CD14-positive monocyte (primary cell): ENCODE results near the gene N4BP2. TPM values are rescaled to one million over a fixed set of nuclear protein-coding genes. Genes with fewer than 3 reads are reported as not detected.

ENCODE experiments used
- DNase-seq, 3 donors: peaks; one replicate each; pipeline ENCODE4 v3.0.0-alpha.2; 2011 to 2022
- H2AFZ ChIP-seq: 2 replicates; pipeline ENCODE4 v1.6.0; 2012; ENCODE audit warnings: mild to moderate bottlenecking, low read depth, low read length, inconsistent platforms; ENCODE audit not compliant: insufficient read depth, poor library complexity, severe bottlenecking
- H3K27ac ChIP-seq, 2 donors: 1 replicate in 1 of 2; 2 replicates in 1 of 2; pipeline ENCODE4 v1.5.1; 2012 to 2013; ENCODE audit warnings: low read length in 2 of 2, control low read depth in 1 of 2, inconsistent platforms in 1 of 2, low read depth in 1 of 2, mild to moderate bottlenecking in 1 of 2
- H3K27me3 ChIP-seq, 2 donors: one replicate each; pipeline versions ENCODE4 v1.6.0 to v1.6.1; 2011 to 2013; ENCODE audit warnings: low read length in 2 of 2; ENCODE audit not compliant: control insufficient read depth in 2 of 2, insufficient read depth in 2 of 2
- H3K36me3 ChIP-seq, 2 donors: replicated peaks in 1 of 2; 1 replicate in 1 of 2; 2 replicates in 1 of 2; pipeline versions ENCODE4 v1.5.1 to v1.6.1; 2012 to 2013; ENCODE audit warnings: low read length in 2 of 2, control low read depth in 1 of 2, inconsistent platforms in 1 of 2, mild to moderate bottlenecking in 1 of 2; ENCODE audit not compliant: insufficient read depth in 2 of 2, control insufficient read depth in 1 of 2
- H3K4me1 ChIP-seq, 2 donors: 1 replicate in 1 of 2; 2 replicates in 1 of 2; pipeline versions ENCODE4 v1.5.1 to v1.6.1; 2012 to 2013; ENCODE audit warnings: low read length in 2 of 2, control low read depth in 1 of 2, inconsistent platforms in 1 of 2, mild to moderate bottlenecking in 1 of 2, moderate library complexity in 1 of 2; ENCODE audit not compliant: insufficient read depth in 2 of 2, control insufficient read depth in 1 of 2
- H3K4me2 ChIP-seq: replicated peaks from 2 replicates; pipeline ENCODE3; 2012; ENCODE audit warnings: low read length, moderate library complexity, mild to moderate bottlenecking; ENCODE audit not compliant: poor library complexity, severe bottlenecking; ENCODE audit errors: extremely low read depth
- H3K4me3 ChIP-seq, 3 experiments: fragments of 200-600 bp in 1 of 3; sonication (generic) in 1 of 3; replicated peaks in 1 of 3; 1 replicate in 2 of 3; 2 replicates in 1 of 3; pipeline ENCODE4 v1.5.1; 2011 to 2013; ENCODE audit warnings: low read length in 3 of 3, mild to moderate bottlenecking in 3 of 3, control low read depth in 2 of 3, low read depth in 2 of 3, inconsistent platforms in 1 of 3, moderate library complexity in 1 of 3
- H3K79me2 ChIP-seq: 2 replicates; pipeline ENCODE4 v1.6.0; 2012; ENCODE audit warnings: mild to moderate bottlenecking, control low read depth, inconsistent platforms, low read length, moderate library complexity; ENCODE audit not compliant: insufficient read depth
- H3K9ac ChIP-seq: 2 replicates; pipeline ENCODE4 v1.6.0; 2017; ENCODE audit warnings: low read length, mild to moderate bottlenecking; ENCODE audit not compliant: insufficient read depth, poor library complexity, severe bottlenecking
- H3K9me3 ChIP-seq, 2 donors: replicated peaks in 1 of 2; 1 replicate in 1 of 2; 2 replicates in 1 of 2; pipeline versions ENCODE4 v1.5.1 to v1.6.1; 2012 to 2013; ENCODE audit warnings: low read length in 2 of 2, control low read depth in 1 of 2; ENCODE audit not compliant: control insufficient read depth in 1 of 2, insufficient read depth in 1 of 2
- H4K20me1 ChIP-seq: 2 replicates; pipeline ENCODE4 v1.6.0; 2012; ENCODE audit warnings: mild to moderate bottlenecking, low read length, control low read depth, moderate library complexity; ENCODE audit not compliant: insufficient read depth
- H3K27ac Mint-ChIP-seq, 7 donors: one replicate each; pipeline ENCODE4 v1.8.0; 2020; ENCODE audit warnings: mild to moderate bottlenecking in 7 of 7, mixed read lengths in 7 of 7, moderate library complexity in 6 of 7, inconsistent platforms in 2 of 7
- H3K27me3 Mint-ChIP-seq, 3 donors: one replicate each; pipeline ENCODE4 v1.8.0; 2021 to 2022; ENCODE audit warnings: low read depth in 3 of 3, mild to moderate bottlenecking in 3 of 3, mixed read lengths in 3 of 3, moderate library complexity in 3 of 3, inconsistent platforms in 1 of 3
- H3K36me3 Mint-ChIP-seq, 2 donors: one replicate each; pipeline ENCODE4 v1.8.0; 2020; ENCODE audit warnings: mixed read lengths in 2 of 2, inconsistent platforms in 1 of 2, mild to moderate bottlenecking in 1 of 2
- H3K4me1 Mint-ChIP-seq: one replicate; pipeline ENCODE4 v1.8.0; 2020; ENCODE audit warnings: mild to moderate bottlenecking, mixed read lengths
- H3K4me3 Mint-ChIP-seq, 2 donors: one replicate each; pipeline ENCODE4 v1.8.0; 2020; ENCODE audit warnings: mild to moderate bottlenecking in 2 of 2, mixed read lengths in 2 of 2, moderate library complexity in 1 of 2
- H3K9me3 Mint-ChIP-seq, 7 donors: one replicate each; pipeline ENCODE4 v1.8.0; 2020 to 2022; ENCODE audit warnings: mixed read lengths in 7 of 7, mild to moderate bottlenecking in 6 of 7, moderate library complexity in 6 of 7, inconsistent platforms in 2 of 7
- WGBS: methylation state at CpG from one replicate; pipeline ENCODE4 v1.1.5; 2013; ENCODE audit warnings: missing lambda C conversion rate; ENCODE audit not compliant: insufficient coverage; 5-methylcytosine and 5-hydroxymethylcytosine counted together
- intact Hi-C, 2 donors: fragments of 100-400 bp; cut with micrococcal nuclease; formaldehyde crosslinking; loops; one replicate each; pipeline versions ENCODE4 v1.15.0 to v1.15.1; 2023
- polyA plus RNA-seq, 3 donors: library from polyadenylated mRNA; depleted of rRNA in 1 of 3; unstranded in 2 of 3; stranded (reverse) in 1 of 3; fragments of 300-500 nt in 2 of 3; fragments of >200 nt in 1 of 3; fragmentation: Illumina TruSeq in 2 of 3; gene quantifications; 1 replicate in 2 of 3; 2 replicates in 1 of 3; pipeline ENCODE4 v1.2.3, GENCODE V29; 2012 to 2021
- TF ChIP-seq, protein P1 (sequence below): fragments of 200-600 bp; IDR thresholded peaks from one replicate; pipeline ENCODE4 v1.8.0; 2022; ENCODE audit warnings: antibody characterized with exemption, mild to moderate bottlenecking

The N4BP2 gene
- polyA plus RNA-seq, 3 donors, result 3.1 to 8.3 (median 4.8) TPM

GRCh38 chr4:40190465-40190864 lies 133.8 kb downstream of the N4BP2 start:
- no peaks in the 10 kb centered on the region for H3K9me3 Mint-ChIP-seq
- DNase-seq, result no peak
- H4K20me1 ChIP-seq, result no peaks in the 10 kb centered on the region
- peaks cover 6 to 16% of the 10 kb centered on the region in 2 donors for H3K4me1 ChIP-seq
- TF ChIP-seq, protein P1, sequence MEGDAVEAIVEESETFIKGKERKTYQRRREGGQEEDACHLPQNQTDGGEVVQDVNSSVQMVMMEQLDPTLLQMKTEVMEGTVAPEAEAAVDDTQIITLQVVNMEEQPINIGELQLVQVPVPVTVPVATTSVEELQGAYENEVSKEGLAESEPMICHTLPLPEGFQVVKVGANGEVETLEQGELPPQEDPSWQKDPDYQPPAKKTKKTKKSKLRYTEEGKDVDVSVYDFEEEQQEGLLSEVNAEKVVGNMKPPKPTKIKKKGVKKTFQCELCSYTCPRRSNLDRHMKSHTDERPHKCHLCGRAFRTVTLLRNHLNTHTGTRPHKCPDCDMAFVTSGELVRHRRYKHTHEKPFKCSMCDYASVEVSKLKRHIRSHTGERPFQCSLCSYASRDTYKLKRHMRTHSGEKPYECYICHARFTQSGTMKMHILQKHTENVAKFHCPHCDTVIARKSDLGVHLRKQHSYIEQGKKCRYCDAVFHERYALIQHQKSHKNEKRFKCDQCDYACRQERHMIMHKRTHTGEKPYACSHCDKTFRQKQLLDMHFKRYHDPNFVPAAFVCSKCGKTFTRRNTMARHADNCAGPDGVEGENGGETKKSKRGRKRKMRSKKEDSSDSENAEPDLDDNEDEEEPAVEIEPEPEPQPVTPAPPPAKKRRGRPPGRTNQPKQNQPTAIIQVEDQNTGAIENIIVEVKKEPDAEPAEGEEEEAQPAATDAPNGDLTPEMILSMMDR, result no peak
- no peak overlapping the region for H3K9ac ChIP-seq
- intact Hi-C loops, result no loop called here
- no CpG with 5 or more reads among the region's 5 CpGs for WGBS
- H3K4me2 ChIP-seq, result no peak overlapping the region
- H3K4me3 Mint-ChIP-seq, result no peak overlapping the region
- no peaks in the 10 kb centered on the region for H3K9me3 ChIP-seq
- H3K4me1 Mint-ChIP-seq, result peaks cover 42% of the 10 kb centered on the region
- H2AFZ ChIP-seq, result no peak overlapping the region
- no peak overlapping the region for H3K27ac ChIP-seq
- no peaks in the 10 kb centered on the region for H3K79me2 ChIP-seq
- no peak overlapping the region for H3K27ac Mint-ChIP-seq
- H3K4me3 ChIP-seq, result no peak overlapping the region
- no peaks in the 10 kb centered on the region for H3K27me3 ChIP-seq
- H3K36me3 Mint-ChIP-seq, result peaks cover 0 to 3% of the 10 kb centered on the region in 2 donors
- H3K36me3 ChIP-seq, result no peaks in the 10 kb centered on the region
- H3K27me3 Mint-ChIP-seq, result peaks cover 3 to 9% (median 3%) of the 10 kb centered on the region in 3 donors

DNA sequence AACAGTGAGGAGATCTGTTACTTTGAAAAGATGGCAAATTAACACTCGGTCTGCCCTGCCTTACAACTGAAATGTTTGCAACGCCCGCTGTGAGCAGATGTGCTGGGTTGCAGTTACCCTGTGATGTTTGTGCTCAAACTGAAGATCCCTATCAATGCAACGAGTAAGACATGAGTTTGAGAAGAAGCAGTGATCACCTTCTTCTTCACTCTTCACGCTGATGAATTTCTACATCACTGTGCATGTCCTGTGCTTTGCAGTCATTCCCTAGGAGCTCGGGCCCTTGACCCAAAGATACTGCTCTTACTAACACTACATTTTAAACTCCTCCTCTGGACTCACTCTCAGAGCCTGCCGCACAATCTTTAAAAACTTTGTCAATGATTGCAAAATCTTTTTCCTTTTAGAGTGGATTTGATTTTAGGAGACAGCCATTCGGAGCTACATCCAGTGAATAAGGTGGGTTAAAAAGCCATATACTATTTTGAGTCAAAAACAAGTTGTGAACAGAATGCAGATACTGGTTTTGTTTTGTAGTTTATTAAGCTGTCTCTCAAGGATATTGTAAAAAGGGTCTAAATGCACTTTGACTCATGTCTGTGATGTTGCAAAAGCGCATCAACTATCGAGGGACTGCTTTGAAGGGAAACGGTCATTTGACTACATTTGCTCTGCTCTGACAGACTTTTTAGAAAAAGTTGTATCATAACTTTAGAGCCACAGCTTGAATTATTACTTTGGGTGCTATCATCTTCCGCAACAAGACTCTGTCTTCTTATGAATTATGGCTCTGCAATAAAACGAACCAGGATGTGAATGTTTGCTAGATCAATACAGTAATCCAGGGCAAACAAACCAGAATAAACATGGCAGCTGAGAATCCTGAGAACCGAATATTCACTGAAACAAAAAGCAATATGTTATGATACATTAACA lies 134.5 kb downstream of the N4BP2 start:
- H2AFZ ChIP-seq, result peak overlapping the region; percentile 10
- no peaks in the 10 kb centered on the region for H4K20me1 ChIP-seq
- H3K36me3 Mint-ChIP-seq, result peaks cover 0 to 3% of the 10 kb centered on the region in 2 donors
- DNase-seq, result peak; percentile 20 to 42 (median 30)
- peaks cover 4 to 16% of the 10 kb centered on the region in 2 donors for H3K4me1 ChIP-seq
- H3K9ac ChIP-seq, result no peak overlapping the region
- H3K9me3 Mint-ChIP-seq, result no peaks in the 10 kb centered on the region
- no peaks in the 10 kb centered on the region for H3K79me2 ChIP-seq
- no peaks in the 10 kb centered on the region for H3K27me3 ChIP-seq
- WGBS, result 41% methylated on average over 6 of the region's 14 CpGs
- intact Hi-C loops, result no loop called here
- H3K4me3 Mint-ChIP-seq, result no peak overlapping the region
- no peak overlapping the region for H3K4me3 ChIP-seq
- no peak overlapping the region for H3K27ac Mint-ChIP-seq
- peaks cover 37% of the 10 kb centered on the region for H3K4me1 Mint-ChIP-seq
- H3K36me3 ChIP-seq, result no peaks in the 10 kb centered on the region
- H3K27ac ChIP-seq, result no peak overlapping the region
- TF ChIP-seq, protein P1, result no peak
- H3K9me3 ChIP-seq, result no peaks in the 10 kb centered on the region
- peaks cover 3 to 11% (median 3%) of the 10 kb centered on the region in 3 donors for H3K27me3 Mint-ChIP-seq
- H3K4me2 ChIP-seq, result no peak overlapping the region
